NCI-H2196 treated with DMSO at 0.1 percent for 48 hours (cell line): Measurements from ENCODE around the gene NLN.
"Not testable (repeated sequence)": the region's sequence is repeated elsewhere in the genome, so short reads cannot be mapped to it uniquely, and the experiment has no call there.

Source experiments
- DNase-seq: peaks from one replicate; lab custom pipeline; 2025; ENCODE audit not compliant: unreplicated experiment; lab: John Stamatoyannopoulos, UW

Gene NLN

GRCh38 chr5:65828022-65828896, 106.3 kb downstream of the NLN start:
- no peak for DNase-seq

DNA sequence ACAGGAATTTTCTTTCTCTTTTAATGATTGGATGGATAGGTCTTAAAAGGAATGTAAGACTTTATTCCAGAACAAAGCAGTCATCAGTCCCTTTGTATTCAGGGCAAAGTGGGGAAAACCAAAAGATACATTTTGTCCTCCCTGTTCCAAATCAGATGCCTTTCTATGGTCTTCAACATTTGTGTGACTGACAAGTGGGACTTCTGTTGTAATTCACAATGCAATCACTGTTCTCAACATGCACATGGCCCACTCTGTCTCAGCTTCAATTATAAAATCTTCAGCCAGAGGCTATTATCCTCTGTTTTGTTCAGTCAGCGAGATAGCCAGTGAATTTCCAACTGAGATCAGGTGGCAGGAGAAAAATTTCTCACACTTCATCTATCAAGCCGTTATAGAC, 108.9 kb downstream of the NLN start:
- no peak for DNase-seq

DNA sequence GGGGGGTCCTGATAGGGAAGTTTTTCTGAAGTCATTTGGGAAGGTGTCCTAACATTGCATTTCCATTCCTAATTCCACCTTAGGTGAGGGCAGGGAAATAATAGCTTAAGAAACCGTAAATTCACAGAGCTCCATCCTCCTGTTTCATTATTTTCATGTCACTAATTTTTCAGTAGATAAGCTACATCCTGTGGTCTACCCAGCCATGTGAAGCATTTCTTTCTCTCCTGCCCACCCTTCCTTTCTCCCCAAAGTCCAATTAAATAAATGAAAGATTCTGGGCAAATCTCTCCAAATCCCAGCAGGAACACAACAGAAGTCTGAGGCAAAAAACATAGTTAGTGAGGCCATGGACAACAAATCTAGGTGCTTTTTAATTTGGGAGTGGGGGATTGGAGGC, 109.3 kb downstream of the NLN start:
- no peak for DNase-seq

GRCh38 chr5:65832152-65832551, 110.1 kb downstream of the NLN start:
- DNase-seq: no peak

DNA sequence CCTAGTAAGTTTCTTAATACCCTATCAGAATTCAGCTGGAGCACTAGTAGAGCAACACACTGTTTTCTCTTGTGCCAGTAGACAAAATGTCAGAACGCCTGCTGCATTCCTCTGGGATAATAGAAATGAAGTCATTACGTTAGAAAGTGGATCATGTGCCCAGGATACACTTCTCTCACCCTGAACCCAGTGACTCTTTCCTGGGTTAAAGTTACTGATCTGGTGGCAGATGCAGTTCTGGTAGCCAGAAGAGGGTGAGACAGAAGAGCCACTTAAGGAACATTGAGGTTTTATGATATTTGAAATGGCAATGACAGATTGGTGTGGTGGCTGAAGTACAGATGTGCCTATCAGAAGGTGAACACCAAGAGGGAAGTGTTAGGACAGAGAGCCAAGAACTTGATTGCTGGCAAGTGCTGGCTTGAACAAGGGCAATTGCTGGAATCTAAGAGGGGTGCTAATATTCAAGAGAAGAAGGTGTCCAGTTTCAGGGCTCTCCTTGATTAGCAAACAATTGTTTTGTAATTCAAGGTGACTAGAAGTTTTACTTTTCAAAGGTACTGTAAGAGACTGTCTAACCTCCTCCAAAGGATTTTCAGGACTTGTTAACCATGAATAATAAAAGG, 110.7 kb downstream of the NLN start:
- DNase-seq: peak; percentile 10

GRCh38 chr5:65833780-65834179, 111.8 kb downstream of the NLN start:
- DNase-seq: no peak

GRCh38 chr5:65834306-65834705, 112.3 kb downstream of the NLN start:
- DNase-seq: no peak

DNA sequence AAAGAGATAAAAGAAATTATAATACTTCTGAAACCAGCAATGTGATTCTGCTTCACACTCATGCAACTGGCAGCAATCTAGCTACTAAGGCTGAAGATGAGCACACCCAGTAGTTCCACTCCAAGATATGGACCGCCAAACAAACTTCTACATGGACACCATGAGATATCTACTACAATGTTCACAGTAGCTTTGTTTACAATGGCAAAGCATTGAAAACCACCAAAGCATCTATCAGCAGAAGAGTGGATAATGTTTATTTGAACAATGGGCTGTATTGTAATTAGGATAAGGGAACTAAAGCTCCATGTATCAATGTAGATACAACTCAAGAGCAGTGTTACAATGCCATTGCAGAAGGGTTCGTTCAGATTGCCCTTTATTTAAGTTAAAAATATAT, 113.2 kb downstream of the NLN start:
- DNase-seq: no peak

DNA sequence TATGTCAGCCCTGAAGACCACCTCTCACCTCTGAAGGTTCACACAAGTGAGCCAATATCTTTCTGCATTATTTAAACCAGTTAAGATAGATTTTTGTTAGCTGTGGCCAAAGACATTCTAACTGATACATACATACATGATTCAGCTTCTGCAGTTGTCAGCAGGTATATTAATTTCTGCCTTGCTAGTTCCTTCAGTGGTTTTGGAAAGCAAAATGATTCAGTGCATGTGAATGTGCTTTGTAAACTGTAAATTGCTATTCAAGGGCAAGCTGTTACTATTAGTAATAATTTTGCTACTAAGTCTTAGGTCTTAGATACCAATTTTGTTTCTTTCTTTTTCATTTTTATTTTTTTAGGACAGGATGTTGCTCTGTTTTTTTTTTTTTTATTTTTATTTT, 115.1 kb downstream of the NLN start:
- no peak for DNase-seq

DNA sequence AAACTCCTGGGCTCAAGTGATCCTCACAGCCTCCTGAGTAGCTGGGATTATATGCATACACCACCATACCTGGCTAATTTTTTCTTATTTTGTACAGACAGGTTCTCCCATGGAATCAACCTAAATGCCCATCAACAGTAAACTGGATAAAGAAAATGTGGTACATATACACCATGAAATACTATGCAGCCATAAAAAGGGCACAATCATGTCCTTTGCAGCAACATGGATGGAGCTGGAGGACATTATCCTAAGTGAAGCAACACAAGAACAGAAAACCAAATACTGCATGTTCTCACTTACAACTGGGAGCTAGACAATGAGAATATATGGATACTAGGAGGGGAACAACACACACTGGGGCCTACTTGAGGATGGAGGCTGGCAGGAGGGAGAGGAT, 117.2 kb downstream of the NLN start:
- DNase-seq: not testable (repeated sequence)

DNA sequence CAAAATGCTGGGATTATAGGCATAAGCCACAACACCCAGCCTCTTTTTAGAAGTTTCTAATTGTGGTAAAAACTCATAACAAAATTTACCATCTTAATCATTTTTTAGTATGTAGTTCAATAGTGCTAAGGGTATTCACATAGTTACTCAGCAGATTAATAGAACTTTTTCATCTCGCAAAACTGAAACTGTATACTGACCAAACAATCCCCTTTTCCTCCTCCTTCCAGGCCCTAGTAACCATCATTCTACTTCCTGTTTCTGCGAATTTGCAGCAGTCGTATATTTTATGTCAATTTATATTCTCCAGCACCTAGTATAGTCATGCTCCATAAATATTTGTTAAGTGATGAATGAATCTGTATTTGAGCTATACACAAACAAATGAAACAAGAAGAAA, 118.1 kb downstream of the NLN start:
- no peak for DNase-seq

DNA sequence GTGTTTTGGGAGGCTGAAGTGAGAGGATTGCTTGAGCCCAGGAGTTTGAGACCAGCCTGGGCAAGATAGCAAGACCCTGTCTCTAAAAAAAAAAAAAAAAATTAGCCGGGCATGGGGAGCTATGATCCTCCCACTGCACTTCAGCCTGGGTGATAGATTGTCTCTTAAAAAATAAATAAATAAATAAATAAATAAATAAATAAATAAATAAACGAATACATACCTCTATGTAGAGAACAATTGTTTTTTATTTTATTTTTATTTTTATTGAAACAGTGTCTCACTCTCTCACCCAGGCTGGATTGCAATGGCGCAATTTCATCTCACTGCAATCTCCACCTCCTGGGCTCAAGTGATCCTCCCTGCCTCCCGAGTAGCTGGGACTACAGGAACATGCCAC, 122.8 kb downstream of the NLN start:
- not testable (repeated sequence) for DNase-seq

DNA sequence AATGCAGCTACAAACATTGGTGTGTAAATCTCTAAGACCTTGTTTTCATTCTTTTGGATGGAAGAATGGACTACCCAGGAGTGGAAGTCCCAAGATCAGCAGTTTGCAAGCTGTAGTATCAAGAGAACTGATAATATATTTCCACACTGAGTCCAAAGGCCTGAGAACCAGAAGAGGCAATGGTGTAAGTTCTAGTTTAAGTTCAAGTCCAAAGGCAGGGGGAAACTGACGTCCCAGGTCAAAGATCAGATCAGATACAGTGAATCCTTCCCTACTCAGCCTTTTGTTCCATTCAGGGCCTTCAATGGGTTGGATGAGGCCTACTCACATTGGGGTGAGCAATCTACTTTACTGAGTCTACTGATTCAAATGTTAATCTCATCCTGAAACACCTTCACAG, 124.1 kb downstream of the NLN start:
- DNase-seq: no peak

DNA sequence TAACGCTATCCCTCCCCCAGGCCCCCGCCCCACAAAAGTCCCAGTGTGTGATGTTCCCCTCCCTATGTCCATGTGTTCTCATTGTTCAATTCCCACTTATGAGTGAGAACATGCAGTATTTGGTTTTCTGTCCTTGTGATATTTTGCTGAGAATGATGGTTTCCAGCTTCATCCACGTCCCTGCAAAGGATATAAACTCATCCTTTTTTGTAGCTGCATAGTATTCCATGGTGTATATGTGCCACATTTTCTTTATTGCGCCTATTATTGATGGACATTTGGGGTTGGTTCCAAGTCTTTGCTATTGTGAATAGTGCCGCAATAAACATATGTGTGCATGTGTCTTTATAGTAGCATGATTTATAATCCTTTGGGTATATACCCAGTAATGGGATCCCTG, 125.0 kb downstream of the NLN start:
- not testable (repeated sequence) for DNase-seq

GRCh38 chr5:65849918-65850317, 127.9 kb downstream of the NLN start:
- not testable (repeated sequence) for DNase-seq

DNA sequence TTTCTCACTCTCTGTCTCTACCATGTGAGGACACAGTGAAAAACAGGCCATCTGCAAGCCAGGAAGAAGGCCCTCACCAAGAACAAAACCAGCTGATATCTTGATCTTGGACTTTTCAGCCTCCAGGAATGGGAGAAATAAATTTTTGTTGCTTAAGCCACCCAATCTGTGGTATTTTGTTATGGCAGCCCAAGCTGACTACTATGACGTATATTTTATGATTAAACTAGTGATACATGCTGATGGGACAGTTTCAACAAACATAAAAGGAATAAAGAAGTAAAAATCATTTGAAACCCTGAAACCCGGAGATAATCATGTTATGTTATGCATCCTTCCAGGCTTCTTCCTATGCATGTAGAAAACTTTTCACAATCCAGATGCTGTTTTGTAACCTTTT, 132.9 kb downstream of the NLN start:
- DNase-seq: no peak

DNA sequence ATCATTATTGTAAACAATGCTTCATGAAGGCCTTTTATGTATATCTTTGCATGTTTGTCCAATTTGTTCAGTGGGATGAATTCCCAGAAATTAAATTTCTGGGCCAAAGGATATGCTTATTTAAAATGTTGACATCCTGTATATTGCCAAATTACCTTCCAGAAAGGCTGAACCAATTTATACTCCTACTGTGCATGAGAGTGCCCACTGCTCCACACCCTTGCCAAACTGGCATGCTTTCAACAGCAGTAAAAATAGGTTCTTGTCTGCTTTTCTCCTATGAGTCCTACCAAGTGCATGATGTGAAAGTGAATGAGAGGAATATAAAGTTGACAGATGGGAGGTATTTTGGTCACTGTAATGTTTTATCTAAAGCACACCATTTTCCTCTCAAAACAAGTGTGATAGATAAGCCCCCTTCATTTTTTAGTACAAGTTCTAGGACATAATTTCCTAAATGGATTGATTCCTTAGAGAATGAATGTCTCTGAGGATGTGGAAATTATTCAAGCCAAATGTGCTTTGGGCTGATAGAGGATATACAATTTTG, 133.8 kb downstream of the NLN start:
- DNase-seq: no peak

DNA sequence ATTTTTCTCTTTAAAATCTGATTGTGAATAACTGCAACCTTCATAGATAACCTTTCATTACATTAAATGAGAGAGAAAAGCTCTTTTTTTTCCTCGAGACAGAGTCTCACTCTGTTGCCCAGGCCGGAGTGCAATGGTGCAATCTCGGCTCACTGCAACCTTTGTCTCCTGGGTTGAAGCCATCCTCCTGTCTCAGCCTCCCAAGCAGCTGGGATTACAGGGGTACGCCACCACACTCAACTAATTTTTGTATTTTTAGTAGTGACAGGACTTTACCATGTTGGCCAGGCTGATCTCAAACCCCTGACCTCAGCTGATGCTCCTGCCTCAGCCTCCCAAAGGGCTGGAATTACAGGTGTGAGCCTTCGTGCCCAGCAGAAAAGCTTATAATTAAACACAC, 134.5 kb downstream of the NLN start:
- no peak for DNase-seq

GRCh38 chr5:65858316-65858715, 136.3 kb downstream of the NLN start:
- no peak for DNase-seq

GRCh38 chr5:65861830-65862241, 139.8 kb downstream of the NLN start:
- DNase-seq: no peak

DNA sequence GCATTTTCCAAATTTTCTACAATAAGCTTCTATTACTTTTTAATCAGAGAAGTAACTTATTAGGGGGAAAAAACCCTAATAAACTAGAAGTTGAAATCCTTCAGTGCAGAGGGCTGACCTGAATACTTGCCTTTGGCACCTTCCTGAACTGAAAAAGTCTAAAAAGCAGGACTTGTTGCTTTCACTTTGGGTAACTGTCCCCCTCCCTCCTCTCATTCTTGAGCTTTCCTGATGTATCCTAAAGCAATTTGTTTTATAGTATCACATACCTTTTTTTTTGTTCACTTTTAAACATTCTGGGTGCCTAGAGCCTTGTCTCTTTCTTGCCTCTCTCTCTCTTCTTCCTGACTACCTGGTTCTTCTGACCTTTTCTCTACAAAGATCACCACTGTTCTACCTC, 140.4 kb downstream of the NLN start:
- DNase-seq: no peak

- DNase-seq: no peak
These were observed 141.7 kb downstream of the NLN start for GRCh38 chr5:65863747-65864146.
